Measurements from ENCODE around the gene ANXA2R. TPM values are rescaled to one million over a fixed set of nuclear protein-coding genes. Genes with fewer than 3 reads are reported as not detected.

Gene ANXA2R
- total RNA-seq, 1 experiment from 2014 or later = 8.9 TPM

Other genes with a start within 250 kb of the ANXA2R start
- 3.3 and 3.9 TPM in 2 replicates for gene SELENOP, start 228.4 kb downstream of the ANXA2R start, total RNA-seq (2014; rRNA removed)
- 37.3 and 41.5 TPM in 2 replicates for gene ZNF131, start 80.6 kb upstream of the ANXA2R start, total RNA-seq (2014; rRNA removed)
- 0.17 and 0.26 TPM in 2 replicates for gene NIM1K, start 151.9 kb upstream of the ANXA2R start, total RNA-seq (2014; rRNA removed)